HepG2 (cell line): ENCODE data around the gene RPS8. TPM values are rescaled to one million over a fixed set of nuclear protein-coding genes. Genes with fewer than 3 reads are reported as not detected.

Experiments
- ATAC-seq: fragments of 200-7000 bp; cut with Tn5 transposase; 3 replicates; pipeline ENCODE4 v1.9.1; 2020; ENCODE audit warnings: mild to moderate bottlenecking, moderate library complexity
- BruUV-seq: library from RNA; stranded (reverse); fragments of 400-500 nt; replicated peaks from 2 replicates; lab custom pipeline; 2021; lab: Mats Ljungman, UMichigan
- CTCF ChIA-PET: fragments of 300-600 bp; formaldehyde crosslinking; extraction: SDS; loops from one replicate; lab custom pipeline; 2021; ENCODE audit warnings: low total read pairs, inconsistent platforms, low intra/inter-chr PET ratio; lab: Yijun Ruan, JAX
- POLR2A ChIA-PET: fragments of 350-600 bp; sonication (Branson Sonifier 250); formaldehyde crosslinking; loops from one replicate; lab custom pipeline; 2020; ENCODE audit warnings: antibody characterized with exemption, inconsistent platforms; lab: Yijun Ruan, JAX
- DNase-seq: peaks from one replicate; pipeline ENCODE4 v3.0.0-alpha.2; 2015; ENCODE audit warnings: low spot score
- FAIRE-seq: peaks from 3 replicates; lab custom pipeline; 2011; peaks lifted over from hg19 to GRCh38; lab: Jason Lieb, UNC
- H2AFZ ChIP-seq: one replicate; pipeline ENCODE4 v1.6.1; 2011; ENCODE audit warnings: low read length, inconsistent platforms
- H3K27ac ChIP-seq: fragments of 300-600 bp; 3 replicates; pipeline ENCODE4 v1.8.0; 2011; ENCODE audit warnings: mixed run types, mild to moderate bottlenecking, mixed read lengths, low read length, inconsistent platforms; ENCODE audit not compliant: insufficient read depth; ENCODE audit errors: extremely low read length
- H3K27me3 ChIP-seq, 2 experiments: fragments of 200-600 bp in 1 of 2; 2 replicates in 1 of 2; 3 replicates in 1 of 2; pipeline versions ENCODE4 v1.6.0 to v1.8.0; 2011; ENCODE audit warnings: low read length in 2 of 2, mild to moderate bottlenecking in 2 of 2, moderate library complexity in 2 of 2, inconsistent platforms in 1 of 2; ENCODE audit not compliant: insufficient read depth in 2 of 2, control insufficient read depth in 1 of 2
- H3K36me3 ChIP-seq, 2 experiments: fragments of 200-600 bp in 1 of 2; replicated peaks in 1 of 2; 2 replicates in 1 of 2; 3 replicates in 1 of 2; pipeline versions ENCODE4 v1.5.1 to v1.8.0; 2011; ENCODE audit warnings: low read length in 2 of 2, inconsistent platforms in 1 of 2; ENCODE audit not compliant: insufficient read depth in 2 of 2, control insufficient read depth in 1 of 2
- H3K4me1 ChIP-seq: 2 replicates; pipeline ENCODE4 v1.5.1; 2012; ENCODE audit warnings: low read length, inconsistent platforms; ENCODE audit not compliant: insufficient read depth
- H3K4me2 ChIP-seq: 2 replicates; pipeline ENCODE4 v1.6.0; 2011; ENCODE audit warnings: low read depth, low read length, inconsistent platforms
- H3K4me3 ChIP-seq, 3 experiments: fragments of 200-600 bp in 1 of 3; sonication (generic), shearing (Covaris generic) in 1 of 3; replicated peaks in 1 of 3; 2 replicates each; pipeline ENCODE4 v1.5.1; 2011 to 2016; ENCODE audit warnings: low read length in 3 of 3, inconsistent platforms in 2 of 3, low read depth in 2 of 3, mild to moderate bottlenecking in 2 of 3, control low read depth in 1 of 3, mixed read lengths in 1 of 3; ENCODE audit not compliant: insufficient read depth in 1 of 3
- H3K79me2 ChIP-seq: one replicate; pipeline ENCODE4 v1.6.1; 2011; ENCODE audit warnings: low read length, inconsistent platforms; ENCODE audit not compliant: insufficient read depth
- H3K9ac ChIP-seq: 2 replicates; pipeline ENCODE4 v1.6.0; 2011; ENCODE audit warnings: mild to moderate bottlenecking, low read depth, low read length, inconsistent platforms; ENCODE audit not compliant: insufficient read depth
- H3K9me3 ChIP-seq: 2 replicates; pipeline ENCODE4 v1.5.1; 2012; ENCODE audit warnings: mild to moderate bottlenecking, low read length
- H4K20me1 ChIP-seq: 2 replicates; pipeline ENCODE4 v1.6.0; 2011; ENCODE audit warnings: inconsistent platforms, mild to moderate bottlenecking, low read length, moderate library complexity; ENCODE audit not compliant: insufficient read depth
- FOXC1 ChIP-seq: sonication (generic); formaldehyde crosslinking; IDR thresholded peaks from 2 replicates; pipeline ENCODE4 v1.8.0; 2022; ENCODE audit warnings: mild to moderate bottlenecking, missing genetic modification reagents, borderline replicate concordance
- NR2F6 ChIP-seq, 2 experiments: IDR thresholded peaks; 2 replicates each; pipeline ENCODE4 v1.6.1; 2016; ENCODE audit warnings: antibody characterized with exemption in 1 of 2, mild to moderate bottlenecking in 1 of 2
- YY1 ChIP-seq: IDR thresholded peaks from 2 replicates; pipeline ENCODE4 v1.6.1; 2011; ENCODE audit warnings: low read length, low read depth, moderate library complexity, mild to moderate bottlenecking; ENCODE audit not compliant: insufficient read depth, insufficient replicate concordance
- ZNF501 ChIP-seq: sonication (generic); formaldehyde crosslinking; IDR thresholded peaks from 2 replicates; pipeline ENCODE4 v1.5.1; 2020; ENCODE audit warnings: mild to moderate bottlenecking, moderate library complexity, missing genetic modification reagents
- WGBS: methylation state at CpG from one replicate; pipeline ENCODE4 v1.1.6; 2017; ENCODE audit warnings: low lambda C conversion rate; 5-methylcytosine and 5-hydroxymethylcytosine counted together
- in situ Hi-C: cut with HindIII; loops from 2 replicates; pipeline ENCODE4 v1.10.0; 2017; ENCODE audit warnings: low pct_unique_long_range_greater_than_20kb; ENCODE audit not compliant: extremely low pct_ligation_motif_present
- intact Hi-C: fragments of 100-400 bp; cut with micrococcal nuclease; formaldehyde crosslinking; loops from one replicate; pipeline ENCODE4 v1.10.0; 2022; ENCODE audit not compliant: unreplicated experiment
- polyA plus RNA-seq, 8 experiments: library from polyadenylated mRNA; depleted of rRNA in 3 of 8; stranded (reverse) in 7 of 8; unstranded in 1 of 8; fragments of >200 nt; fragmentation: Illumina TruSeq in 4 of 8; extraction: Trizol in 4 of 8; gene quantifications; 2 replicates each; pipeline versions ENCODE4 v1.2.1 to v1.2.3, GENCODE V29; 2011 to 2016; ENCODE audit warnings: low read depth in 4 of 8, missing spikeins in 1 of 8, mixed read lengths in 1 of 8; ENCODE audit not compliant: insufficient read depth in 1 of 8
- total RNA-seq, 5 experiments: library from RNA; depleted of rRNA; stranded (reverse); fragments of >200 nt; fragmentation: Illumina TruSeq; extraction: Trizol; gene quantifications; 2 replicates each; pipeline ENCODE4 v1.2.3, GENCODE V29; 2016; ENCODE audit warnings: low read depth in 1 of 5

Gene RPS8
- total and polyA plus RNA-seq, 2 of the 13 experiments (the other 11 are each of a cell fraction or from before 2014, with no cell fraction given) = 2,628 to 2,822 TPM

DNA sequence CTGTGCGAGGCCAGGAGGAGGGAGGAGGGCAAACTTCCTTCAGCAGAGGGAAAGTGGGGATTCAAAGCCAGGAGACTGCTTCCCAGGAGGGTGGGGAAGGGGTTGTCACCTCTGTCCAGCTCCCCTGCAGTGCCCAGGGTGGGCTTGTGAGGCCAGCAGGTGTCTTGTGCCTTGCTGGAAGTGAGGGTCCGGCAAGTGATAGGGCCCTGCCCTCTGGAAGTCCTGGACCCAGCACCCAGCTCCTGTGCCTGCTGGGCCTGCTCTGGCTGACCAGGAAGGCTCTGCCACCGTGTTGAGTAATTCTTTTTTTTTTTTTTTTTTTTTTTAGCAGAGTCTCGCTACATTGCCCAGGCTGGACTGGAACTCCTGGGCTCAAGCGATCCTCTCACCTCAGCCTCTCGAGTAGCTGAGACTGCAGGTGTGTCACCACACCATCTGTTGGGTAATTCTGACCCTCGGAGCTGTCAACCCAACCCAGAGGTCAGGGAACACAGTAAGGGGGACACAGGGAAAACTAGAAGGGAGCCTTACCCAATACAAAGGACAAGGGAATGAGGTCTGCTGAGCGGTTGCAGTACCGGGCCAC lies 11.6 kb downstream of the RPS8 start (continued):
- no peak for TF ChIP-seq ZNF501 (CRISPR knock-in tag)

DNA sequence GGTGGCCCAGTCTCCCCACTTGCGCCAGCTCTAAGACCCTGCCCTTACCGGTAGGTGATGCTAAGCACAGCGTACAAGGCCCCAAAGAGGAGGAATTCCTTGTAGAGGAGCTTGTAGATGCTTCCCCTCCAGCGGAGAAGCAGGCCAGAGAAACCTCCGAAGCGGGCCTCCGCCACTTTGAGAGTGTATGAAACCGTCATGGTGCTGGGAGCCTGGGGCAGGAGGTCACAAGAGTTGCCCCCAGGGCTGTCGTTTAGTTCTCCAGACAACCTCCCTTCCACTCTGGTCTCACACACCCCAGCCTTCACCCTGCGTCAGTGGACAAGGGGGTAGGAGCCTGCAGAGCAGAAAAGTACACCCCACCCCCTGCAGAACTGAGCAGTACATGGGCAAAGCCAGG lies 12.2 kb downstream of the RPS8 start:
- Histone ChIP-seq H3K9me3 (no peaks in the 10 kb centered on the region), H3K27ac (no peak overlapping the region), H2AFZ (no peak overlapping the region), H3K4me3 (peak overlapping the region in 1 of 3 experiments; percentile 79; a peak in 1 of 6 replicates), H3K36me3 (no peaks in the 10 kb centered on the region), H4K20me1 (no peaks in the 10 kb centered on the region), H3K27me3 (peaks cover 3 to 17% of the 10 kb centered on the region in 2 experiments; a peak in 2 of 5 replicates), H3K79me2 (no peaks in the 10 kb centered on the region), H3K9ac (no peak overlapping the region), H3K4me1 (peaks cover 67% of the 10 kb centered on the region), H3K4me2 (peak overlapping the region; percentile 76; the same call in 1 of the 2 replicates)
- ChIA-PET CTCF (no interaction called here), POLR2A (interaction anchor here (0.9 to 5.7 kb wide), 9 partner anchors 9 to 553 kb away, joined by 3 to 32 read pairs (median 5); partner anchors contain the start of genes BTBD19, DYNLT4, MUTYH and PLK3)
- in situ Hi-C loops (no loop called here), intact Hi-C loops (no loop called here)
- ATAC-seq (no peak), DNase-seq (no peak), FAIRE-seq (no peak)
- WGBS = no CpG with 5 or more reads among the region's 10 CpGs
- peak; percentile 2; the same call in 1 of the 2 replicates for TF ChIP-seq NR2F6 (IDR thresholded peaks at IDR 0.05)
- no peak for TF ChIP-seq NR2F6 (CRISPR knock-in tag; IDR thresholded peaks at IDR 0.05)
- peak; percentile 7 for TF ChIP-seq YY1
- TF ChIP-seq FOXC1 (CRISPR knock-in tag) = no peak
- no TSS peak for BruUV-seq
